Mononuclear cell (primary cell): ENCODE results near the gene CNN2. TPM values are rescaled to one million over a fixed set of nuclear protein-coding genes. Genes with fewer than 3 reads are reported as not detected.
A peak's percentile ranks its signal among the peaks of the same experiment; 100 is the strongest.

ENCODE experiments used
- H3K27me3 ChIP-seq: 2 replicates; pipeline ENCODE4 v1.6.0; 2011; ENCODE audit warnings: low read length, control low read depth; ENCODE audit not compliant: insufficient read depth
- H3K4me1 ChIP-seq: 2 replicates; pipeline ENCODE4 v1.5.1; 2011; ENCODE audit warnings: mild to moderate bottlenecking, low read length, control low read depth; ENCODE audit not compliant: insufficient read depth
- H3K4me3 ChIP-seq: 2 replicates; pipeline ENCODE4 v1.5.1; 2011; ENCODE audit warnings: mild to moderate bottlenecking, low read length, moderate library complexity
- H3K9me3 ChIP-seq: 2 replicates; pipeline ENCODE4 v1.5.1; 2011; ENCODE audit warnings: low read depth, mild to moderate bottlenecking, control low read depth, low read length
- total RNA-seq: library from RNA; depleted of rRNA; stranded (reverse); fragments of >200 nt; gene quantifications from one replicate; pipeline ENCODE4 v1.2.3, GENCODE V29; 2012

The CNN2 gene
- total RNA-seq = 152 TPM

DNA sequence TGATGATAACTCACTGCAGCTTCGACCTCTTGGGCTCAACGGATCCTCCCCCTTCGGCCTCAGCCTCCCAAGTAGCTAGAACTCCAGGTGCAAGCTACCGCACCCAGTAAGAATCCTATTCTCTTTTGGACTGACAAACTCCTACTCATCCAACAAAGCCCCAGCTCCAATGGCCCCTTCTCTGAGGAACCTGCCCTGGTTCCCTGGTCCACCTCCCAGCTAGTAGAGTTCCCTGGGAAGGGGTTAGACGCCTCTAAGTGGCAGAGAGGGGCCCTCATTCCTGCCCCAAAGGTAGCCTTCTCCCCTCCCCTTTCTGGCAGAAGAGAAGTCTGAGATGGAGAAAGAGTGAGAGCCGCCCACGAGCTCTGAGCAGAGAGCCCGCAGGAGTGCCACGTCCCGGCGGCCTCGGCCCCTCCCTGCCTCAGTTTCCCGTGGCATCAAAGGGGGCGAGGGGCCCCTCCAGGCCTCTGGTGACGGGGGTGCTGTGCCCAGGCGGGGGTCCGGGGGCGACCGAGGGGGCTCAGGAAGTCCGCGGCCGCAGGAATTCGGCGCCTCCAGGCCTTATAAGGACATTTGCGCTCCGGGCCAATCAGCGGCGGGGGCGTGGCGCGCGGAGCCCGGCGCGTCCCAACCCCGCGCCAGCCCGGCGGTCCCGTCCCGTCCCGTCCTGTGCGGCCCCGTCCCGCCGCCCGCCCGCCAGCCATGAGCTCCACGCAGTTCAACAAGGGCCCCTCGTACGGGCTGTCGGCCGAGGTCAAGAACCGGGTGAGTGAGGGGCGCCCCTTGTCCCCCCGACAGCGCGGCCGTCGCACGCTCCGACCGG, at the start of gene CNN2:
CNN2 (plus strand) TSS at position 649 of the 823 bp plus-strand sequence; CDS start at position 703, 54 bp downstream.
- peak within 1 kb of the TSS; percentile 98 for H3K4me3 ChIP-seq
- H3K4me1 ChIP-seq = peaks cover 36% of the 10 kb centered on the region
- no peaks in the 10 kb centered on the region for H3K27me3 ChIP-seq
- no peaks in the 10 kb centered on the region for H3K9me3 ChIP-seq

DNA sequence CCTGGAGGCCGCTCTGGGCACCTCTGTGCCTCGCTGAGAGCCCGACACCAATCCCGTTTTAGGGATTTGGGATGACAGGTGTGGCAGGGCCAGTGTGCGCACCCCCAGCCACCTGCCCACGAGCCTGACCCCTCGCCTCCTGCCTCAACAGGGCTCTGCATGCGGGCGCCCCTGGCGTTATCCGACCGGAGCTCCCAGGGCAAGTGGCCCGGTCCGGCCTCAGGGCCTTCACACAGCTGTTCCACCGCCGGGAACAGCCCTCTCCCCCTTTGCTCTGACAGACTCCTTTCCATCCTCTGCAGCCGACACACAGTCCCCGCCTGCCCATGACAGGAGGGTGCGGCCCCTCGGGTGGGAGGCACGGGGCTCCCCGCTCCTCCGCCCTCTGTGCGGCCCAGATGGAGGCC, 49.3 kb upstream of the CNN2 start:
- H3K27me3 ChIP-seq = no peaks in the 10 kb centered on the region
- H3K4me3 ChIP-seq = no peak overlapping the region
- H3K9me3 ChIP-seq = no peaks in the 10 kb centered on the region
- H3K4me1 ChIP-seq = no peaks in the 10 kb centered on the region

DNA sequence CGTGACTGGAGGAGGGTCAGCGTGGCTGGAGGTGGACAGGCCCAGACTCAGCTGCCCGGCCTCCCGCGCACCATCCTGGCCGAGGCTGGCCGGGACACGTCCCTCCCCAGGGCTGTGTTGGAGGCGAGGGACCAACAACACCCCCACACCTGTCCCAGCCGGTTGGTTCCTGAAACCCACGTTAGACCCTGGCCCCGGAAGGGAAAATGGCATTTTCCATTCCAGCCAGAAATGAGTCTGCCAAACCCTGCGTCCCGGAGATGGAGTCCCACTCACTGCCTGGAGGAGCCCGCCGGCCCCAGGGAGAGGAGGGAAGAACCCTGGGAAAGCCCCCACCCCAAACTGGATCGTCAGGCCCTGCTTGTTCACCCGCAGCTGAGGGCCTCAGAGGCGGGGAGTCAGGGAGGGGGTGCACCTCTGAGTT, 47.1 kb upstream of the CNN2 start:
- Histone ChIP-seq H3K4me1 (peaks cover 19% of the 10 kb centered on the region), H3K4me3 (no peak overlapping the region), H3K27me3 (no peaks in the 10 kb centered on the region), H3K9me3 (no peaks in the 10 kb centered on the region)

DNA sequence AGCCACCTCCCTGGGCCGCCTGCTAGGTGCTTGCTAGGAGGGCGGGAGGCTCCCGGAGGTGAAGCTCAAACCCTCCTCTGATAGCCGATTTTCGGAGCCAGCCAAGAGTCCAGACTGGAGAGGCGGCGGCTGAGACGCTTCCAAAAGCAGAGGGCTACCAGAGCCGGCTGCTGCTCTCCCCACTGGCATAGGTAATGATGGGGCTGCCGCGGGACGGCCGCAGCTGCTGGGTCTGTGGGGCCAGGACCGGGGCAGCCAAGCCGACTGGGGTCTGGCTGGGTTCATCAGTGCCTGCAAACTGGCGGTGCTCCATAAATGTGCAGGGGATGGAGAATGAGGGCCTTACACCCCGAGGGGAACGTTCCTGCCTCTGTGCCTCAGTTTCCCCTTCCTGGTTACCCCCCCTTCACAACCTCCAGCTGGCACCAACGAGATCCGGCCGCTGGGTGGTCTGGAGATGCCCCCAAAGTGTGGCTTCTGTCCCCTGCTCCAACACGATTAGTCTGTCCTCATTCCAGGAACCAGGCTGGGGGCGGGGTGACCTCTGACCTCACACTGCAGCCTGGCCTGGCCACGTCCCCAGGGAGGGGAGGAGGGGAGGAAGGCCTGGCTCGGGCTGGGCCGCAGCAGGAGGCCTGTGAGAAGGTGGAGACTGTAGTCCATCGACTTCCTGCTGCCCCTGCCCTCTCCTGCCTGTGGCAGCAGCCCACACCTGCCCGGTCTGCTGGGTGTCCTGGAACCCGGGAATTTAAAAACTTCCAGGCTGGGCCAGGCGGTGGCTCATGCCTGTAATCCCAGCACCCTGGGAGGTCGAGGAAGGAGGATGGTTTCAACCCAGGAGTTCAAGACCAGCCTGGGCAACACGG, 46.0 kb upstream of the CNN2 start:
- Histone ChIP-seq H3K27me3 (no peaks in the 10 kb centered on the region), H3K4me3 (no peak overlapping the region), H3K4me1 (peaks cover 28% of the 10 kb centered on the region), H3K9me3 (no peaks in the 10 kb centered on the region)

DNA sequence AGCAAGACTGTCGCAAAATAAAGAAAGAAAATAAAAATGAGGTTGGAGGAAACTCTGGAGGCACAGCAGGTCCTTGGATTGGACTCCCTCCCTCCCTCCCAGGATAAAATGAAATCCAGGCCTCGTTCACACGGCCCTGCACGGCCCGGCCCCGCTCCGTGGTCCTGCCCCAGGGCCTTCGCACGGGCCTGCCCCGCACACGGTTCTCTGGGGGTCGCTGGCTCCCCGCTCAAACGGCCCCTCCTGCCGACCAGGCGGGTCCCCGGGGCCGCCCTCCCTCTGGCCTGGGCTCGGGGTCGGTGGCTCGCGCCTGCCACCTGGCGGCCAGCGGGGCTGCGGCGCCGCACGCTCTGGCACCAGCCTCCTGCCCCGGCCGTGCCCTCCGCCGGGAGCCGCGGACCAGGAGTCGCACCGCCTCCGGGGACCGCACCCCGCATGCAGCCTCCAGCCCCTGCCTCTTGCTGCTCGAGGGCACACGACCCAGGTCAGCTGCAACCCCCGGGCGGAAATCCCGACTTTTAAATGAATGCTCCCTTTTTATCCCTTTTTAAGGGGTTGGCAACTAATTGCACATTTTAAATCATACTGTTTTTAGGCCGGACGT, 43.7 kb upstream of the CNN2 start:
- no peak overlapping the region for H3K4me3 ChIP-seq
- no peaks in the 10 kb centered on the region for H3K9me3 ChIP-seq
- no peaks in the 10 kb centered on the region for H3K27me3 ChIP-seq
- peaks cover 29% of the 10 kb centered on the region for H3K4me1 ChIP-seq

DNA sequence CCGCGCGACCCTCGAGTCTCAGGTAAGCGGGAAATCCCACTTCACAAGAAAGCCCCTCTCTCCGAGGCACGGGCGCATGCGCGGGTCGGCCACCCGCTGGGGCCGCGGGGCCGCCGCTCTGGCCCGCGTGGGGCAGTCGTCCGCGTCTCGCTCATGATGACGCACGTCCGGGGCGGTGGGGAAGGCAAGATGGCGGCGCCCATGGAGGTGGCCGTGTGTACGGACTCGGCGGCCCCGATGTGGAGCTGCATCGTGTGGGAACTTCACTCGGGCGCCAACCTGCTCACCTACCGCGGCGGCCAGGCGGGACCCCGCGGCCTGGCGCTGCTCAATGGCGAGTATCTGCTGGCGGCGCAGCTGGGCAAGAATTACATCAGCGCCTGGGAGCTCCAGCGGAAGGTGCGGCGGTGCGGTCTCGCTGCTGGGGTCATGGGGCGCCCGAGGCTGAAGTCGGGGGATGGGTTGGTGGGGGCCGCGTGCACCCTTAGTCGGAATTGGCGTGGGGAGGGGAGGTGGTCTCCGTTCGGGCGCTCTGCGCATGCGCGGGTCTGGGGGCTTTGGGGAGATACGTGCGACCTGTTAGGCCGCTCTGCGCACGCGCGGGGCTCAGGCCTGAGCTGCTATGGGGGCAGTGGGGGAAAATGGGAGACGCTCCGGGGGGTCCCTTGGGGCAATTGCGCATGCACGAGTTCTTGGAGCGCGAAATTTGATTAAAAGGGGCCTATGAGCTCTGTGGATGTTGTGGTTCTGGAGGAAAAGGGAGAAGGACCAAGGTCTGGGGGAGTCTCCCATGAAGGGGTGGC, 42.0 kb upstream of the CNN2 start, which contains the start of gene WDR18:
WDR18 (plus strand) TSS at position 181 of the 803 bp plus-strand sequence; CDS start at position 190, 9 bp downstream.
- Histone ChIP-seq H3K27me3 (no peaks in the 10 kb centered on the region), H3K4me1 (peaks cover 29% of the 10 kb centered on the region), H3K9me3 (no peaks in the 10 kb centered on the region), H3K4me3 (peak within 1 kb of the TSS; percentile 82)

DNA sequence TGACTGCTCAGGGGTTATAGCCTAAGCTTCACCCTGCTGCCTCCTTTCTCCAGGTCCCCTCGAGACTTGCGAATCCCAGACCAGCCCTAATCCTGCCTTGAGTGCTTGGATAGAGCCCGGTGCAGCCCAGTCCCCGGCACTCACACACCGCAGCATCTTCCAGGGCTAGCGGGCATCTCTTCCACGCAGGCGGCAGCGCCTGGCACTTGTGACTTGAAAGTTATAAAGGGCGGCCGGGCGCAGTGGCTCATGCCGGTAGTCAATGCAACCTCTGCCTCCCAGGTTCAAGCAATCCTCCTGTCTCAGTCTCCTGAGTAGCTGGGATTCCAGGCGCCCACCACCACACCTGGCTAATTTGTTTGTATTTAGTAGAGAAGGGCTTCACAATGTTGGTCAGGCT, 40.3 kb upstream of the CNN2 start:
- H3K4me1 ChIP-seq = peaks cover 29% of the 10 kb centered on the region

DNA sequence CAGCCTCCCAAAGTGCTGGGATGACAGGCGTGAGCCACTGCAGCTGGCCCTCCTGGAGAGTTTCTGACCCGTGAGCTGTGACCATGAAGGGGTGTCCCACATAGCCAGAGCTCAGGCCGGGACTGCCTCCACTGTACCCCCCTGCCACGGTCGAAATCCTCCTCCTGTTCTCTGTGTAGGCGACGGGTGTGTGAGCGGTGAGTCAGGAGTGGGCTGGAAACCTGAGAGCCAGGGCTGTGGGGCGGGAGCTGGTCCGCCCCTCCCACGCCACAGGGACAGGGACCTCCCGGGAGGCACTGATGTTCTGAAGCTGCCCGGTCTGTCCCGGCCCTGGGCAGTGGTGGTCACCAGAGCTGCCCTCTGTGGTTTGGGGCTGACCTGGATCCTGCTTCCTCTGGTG, 38.3 kb upstream of the CNN2 start:
- no peak overlapping the region for H3K4me3 ChIP-seq
- no peaks in the 10 kb centered on the region for H3K27me3 ChIP-seq
- peaks cover 21% of the 10 kb centered on the region for H3K4me1 ChIP-seq
- H3K9me3 ChIP-seq = no peaks in the 10 kb centered on the region

More for the DNA sequence above, 40.3 kb upstream of the CNN2 start:
- no peaks in the 10 kb centered on the region for H3K9me3 ChIP-seq
- no peaks in the 10 kb centered on the region for H3K27me3 ChIP-seq
- H3K4me3 ChIP-seq = no peak overlapping the region

DNA sequence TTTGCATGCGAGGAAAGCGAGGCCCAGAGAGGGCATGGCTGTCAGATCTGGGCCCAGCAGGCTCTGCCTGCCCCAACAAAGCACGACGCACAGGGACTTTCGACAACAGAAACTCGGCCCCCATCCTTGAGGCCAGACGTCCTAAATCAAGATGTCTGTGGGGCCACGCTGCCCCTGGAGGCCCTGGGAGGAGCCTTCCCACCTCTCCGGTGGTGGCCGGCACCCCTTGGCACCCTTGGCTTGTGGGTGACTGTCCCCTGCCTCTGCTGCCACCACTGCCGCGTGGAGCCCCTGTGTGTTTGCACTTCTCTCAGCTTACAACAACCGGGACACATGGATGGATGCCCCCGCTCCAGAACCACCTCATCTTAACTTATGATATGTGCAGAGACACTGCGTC, 37.9 kb upstream of the CNN2 start:
- no peaks in the 10 kb centered on the region for H3K27me3 ChIP-seq
- H3K4me1 ChIP-seq = peaks cover 16% of the 10 kb centered on the region
- H3K9me3 ChIP-seq = no peaks in the 10 kb centered on the region
- H3K4me3 ChIP-seq = no peak overlapping the region

DNA sequence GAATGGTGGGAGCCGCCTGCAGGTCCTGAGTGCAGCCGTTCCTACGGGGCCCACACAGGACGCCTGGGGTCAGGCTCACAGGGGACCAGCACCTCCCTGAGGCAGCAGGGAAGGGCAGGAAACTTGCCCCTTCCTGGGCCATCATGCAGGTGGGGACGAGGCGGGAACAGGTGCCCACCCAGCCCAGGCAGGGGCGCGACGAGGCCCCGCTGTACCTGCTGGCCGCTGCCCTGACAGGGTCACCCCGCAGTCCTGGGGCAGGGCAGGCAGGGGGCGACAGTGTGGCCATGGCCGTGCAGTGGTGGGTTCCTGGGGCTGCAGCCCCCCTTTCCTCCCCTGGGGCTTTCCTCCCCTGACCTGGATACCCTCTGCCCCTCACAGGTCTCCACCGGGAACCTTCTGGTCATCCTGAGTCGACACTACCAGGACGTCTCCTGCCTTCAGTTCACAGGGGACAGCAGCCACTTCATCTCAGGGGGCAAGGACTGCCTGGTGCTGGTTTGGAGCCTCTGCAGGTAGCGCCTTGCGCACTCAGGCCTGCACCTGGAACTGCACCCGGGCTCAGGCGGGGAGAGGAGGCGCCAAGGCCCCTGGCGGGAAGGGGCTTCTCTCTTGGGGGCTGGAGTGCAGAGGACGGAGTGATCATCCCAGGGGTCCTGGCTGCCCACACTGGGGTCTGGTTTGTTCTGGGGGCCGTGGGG, 36.9 kb upstream of the CNN2 start:
- H3K9me3 ChIP-seq = no peaks in the 10 kb centered on the region
- H3K27me3 ChIP-seq = no peaks in the 10 kb centered on the region
- H3K4me1 ChIP-seq = peaks cover 9% of the 10 kb centered on the region
- H3K4me3 ChIP-seq = no peak overlapping the region

DNA sequence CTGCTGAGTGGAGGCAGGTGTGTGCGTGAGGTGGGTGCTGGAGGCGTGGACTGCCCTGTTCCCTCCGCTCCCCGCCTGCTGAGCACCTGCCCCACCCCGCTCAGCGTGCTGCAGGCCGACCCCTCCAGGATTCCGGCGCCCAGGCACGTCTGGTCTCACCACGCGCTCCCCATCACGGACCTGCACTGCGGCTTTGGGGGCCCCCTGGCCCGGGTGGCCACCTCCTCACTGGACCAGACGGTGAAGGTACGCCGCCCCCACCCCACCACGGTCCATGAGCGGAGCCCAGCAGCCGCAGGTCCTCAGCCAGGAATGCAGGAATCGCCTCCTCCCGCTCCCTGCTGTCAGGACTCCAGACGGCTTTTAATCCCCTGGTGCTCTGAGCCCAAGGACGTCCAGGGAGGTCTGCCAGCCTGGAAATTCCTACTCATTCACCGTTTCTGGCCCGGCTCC, 36.3 kb upstream of the CNN2 start:
- H3K9me3 ChIP-seq = no peaks in the 10 kb centered on the region
- no peaks in the 10 kb centered on the region for H3K27me3 ChIP-seq

DNA sequence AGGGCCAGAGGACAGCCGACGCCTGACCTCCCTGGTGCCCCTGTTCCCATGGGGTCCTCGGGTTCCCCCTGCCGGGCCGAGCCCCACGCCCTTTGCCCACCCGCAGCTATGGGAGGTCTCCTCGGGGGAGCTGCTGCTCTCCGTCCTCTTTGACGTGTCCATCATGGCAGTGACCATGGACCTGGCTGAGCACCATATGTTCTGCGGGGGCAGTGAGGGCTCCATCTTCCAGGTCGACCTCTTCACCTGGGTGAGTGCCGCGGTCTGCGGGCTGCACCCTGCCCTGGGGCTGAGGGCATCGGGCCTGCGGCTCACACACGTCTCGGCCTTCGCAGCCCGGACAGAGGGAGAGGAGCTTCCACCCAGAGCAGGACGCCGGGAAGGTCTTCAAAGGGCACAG, 35.7 kb upstream of the CNN2 start:
- H3K4me3 ChIP-seq = no peak overlapping the region
- no peaks in the 10 kb centered on the region for H3K4me1 ChIP-seq
- H3K9me3 ChIP-seq = no peaks in the 10 kb centered on the region
- H3K27me3 ChIP-seq = peaks cover 4% of the 10 kb centered on the region

More for the DNA sequence above, 36.3 kb upstream of the CNN2 start:
- Histone ChIP-seq H3K4me1 (peaks cover 3% of the 10 kb centered on the region), H3K4me3 (no peak overlapping the region)

DNA sequence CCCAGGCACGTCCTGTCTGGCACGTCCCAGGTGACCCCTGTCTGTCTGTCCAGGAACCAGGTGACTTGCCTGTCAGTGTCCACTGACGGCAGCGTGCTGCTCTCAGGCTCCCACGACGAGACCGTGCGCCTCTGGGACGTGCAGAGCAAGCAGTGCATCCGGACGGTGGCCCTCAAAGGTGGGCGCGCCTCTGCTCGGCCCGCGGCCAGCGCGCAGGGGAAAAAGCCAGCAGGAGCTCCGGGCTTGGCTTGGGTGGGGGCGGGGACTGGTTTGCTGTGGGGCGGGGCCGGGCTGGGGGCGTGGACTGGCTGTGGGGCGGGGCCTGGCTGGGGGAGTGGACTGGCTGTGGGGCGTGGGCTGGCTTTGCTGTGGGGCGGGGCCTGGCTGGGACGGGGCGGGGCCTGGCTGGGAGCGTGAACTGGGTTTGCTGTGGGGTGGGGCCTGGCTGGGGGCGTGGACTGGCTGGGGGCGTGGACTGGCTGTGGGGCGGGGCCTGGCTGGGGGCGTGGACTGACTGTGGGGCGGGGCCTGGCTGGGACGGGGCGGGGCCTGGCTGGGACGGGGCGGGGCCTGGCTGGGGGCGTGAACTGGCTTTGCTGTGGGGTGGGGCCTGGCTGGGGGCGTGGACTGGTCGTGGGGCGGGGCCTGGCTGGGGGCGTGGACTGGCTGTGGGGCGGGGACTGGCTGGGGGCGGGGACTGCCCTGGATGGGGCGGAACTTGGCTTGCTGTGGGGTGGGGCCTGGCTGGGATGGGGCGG, 35.1 kb upstream of the CNN2 start:
- Histone ChIP-seq H3K9me3 (no peaks in the 10 kb centered on the region), H3K4me3 (no peak overlapping the region), H3K27me3 (peaks cover 10% of the 10 kb centered on the region), H3K4me1 (peaks cover 6% of the 10 kb centered on the region)
